ENCODE results near the gene DCC. TPM values are rescaled to one million over a fixed set of nuclear protein-coding genes. Genes with fewer than 3 reads are reported as not detected.

DCC gene
- total and polyA plus RNA-seq, 3 donors from 2014 or later = 7.9 to 42.1 (median 24.5) TPM

DNA sequence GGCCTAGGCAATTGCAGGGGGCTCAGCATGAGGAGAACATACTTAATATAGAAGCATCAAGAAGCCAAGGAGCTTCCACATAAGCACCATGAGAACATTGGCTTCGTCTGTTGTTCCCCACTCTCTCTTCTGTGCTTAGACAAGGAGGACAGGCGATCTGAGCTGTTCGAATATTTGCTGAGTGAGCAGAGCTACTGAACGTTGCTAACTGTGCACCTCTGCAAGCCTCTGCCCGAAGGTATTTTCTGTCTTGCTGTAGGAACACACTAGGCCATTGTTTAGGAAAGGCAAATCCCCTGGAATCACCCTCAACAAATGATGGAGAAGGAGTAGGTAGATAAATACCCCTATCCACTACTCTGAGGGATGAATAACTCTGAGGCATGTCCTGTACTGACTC, 813.8 kb downstream of the DCC start:
- no peak for TF ChIP-seq POLR2A (IDR thresholded peaks at IDR 0.05)
- TF ChIP-seq, protein P1, sequence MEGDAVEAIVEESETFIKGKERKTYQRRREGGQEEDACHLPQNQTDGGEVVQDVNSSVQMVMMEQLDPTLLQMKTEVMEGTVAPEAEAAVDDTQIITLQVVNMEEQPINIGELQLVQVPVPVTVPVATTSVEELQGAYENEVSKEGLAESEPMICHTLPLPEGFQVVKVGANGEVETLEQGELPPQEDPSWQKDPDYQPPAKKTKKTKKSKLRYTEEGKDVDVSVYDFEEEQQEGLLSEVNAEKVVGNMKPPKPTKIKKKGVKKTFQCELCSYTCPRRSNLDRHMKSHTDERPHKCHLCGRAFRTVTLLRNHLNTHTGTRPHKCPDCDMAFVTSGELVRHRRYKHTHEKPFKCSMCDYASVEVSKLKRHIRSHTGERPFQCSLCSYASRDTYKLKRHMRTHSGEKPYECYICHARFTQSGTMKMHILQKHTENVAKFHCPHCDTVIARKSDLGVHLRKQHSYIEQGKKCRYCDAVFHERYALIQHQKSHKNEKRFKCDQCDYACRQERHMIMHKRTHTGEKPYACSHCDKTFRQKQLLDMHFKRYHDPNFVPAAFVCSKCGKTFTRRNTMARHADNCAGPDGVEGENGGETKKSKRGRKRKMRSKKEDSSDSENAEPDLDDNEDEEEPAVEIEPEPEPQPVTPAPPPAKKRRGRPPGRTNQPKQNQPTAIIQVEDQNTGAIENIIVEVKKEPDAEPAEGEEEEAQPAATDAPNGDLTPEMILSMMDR (IDR thresholded peaks at IDR 0.05) = no peak
- H3K4me3 ChIP-seq = no peak overlapping the region
- H3K27ac ChIP-seq = no peak overlapping the region
- H3K9me3 ChIP-seq = no peaks in the 10 kb centered on the region
- intact Hi-C loops (cut with DNase I; ENCODE audit: low total_unique reads) = no loop called here
- H3K4me1 ChIP-seq = no peaks in the 10 kb centered on the region
- WGBS, 2 donors = 79 to 83% methylated on average over 5 of the region's 5 CpGs
- no peaks in the 10 kb centered on the region for H3K27me3 ChIP-seq
- H3K36me3 ChIP-seq (ENCODE audit: low read depth, missing control alignments) = no peaks in the 10 kb centered on the region
- DNase-seq = no peak

DNA sequence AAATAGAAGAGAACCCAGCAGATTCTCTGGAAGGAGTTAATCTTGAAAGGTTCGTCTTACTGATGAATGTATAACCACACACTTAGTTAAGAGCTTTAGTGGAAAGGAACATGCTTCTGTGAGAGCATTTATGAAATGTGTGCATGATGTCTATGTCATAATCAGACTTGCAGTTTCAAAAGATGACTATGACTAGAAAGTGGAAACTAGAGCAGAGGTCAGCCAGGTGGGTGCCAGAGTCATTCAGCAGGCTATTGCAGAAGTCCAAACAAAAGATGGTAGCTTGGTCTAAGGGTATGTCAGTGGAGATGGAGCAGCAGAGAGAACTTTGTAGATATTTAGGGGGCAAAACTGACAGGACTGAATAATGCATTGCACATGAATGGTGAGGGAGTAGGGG, 825.8 kb downstream of the DCC start:
- no peaks in the 10 kb centered on the region for H3K27me3 ChIP-seq
- no peak for DNase-seq
- no peak overlapping the region for H3K4me3 ChIP-seq
- H3K36me3 ChIP-seq (ENCODE audit: low read depth, missing control alignments) = no peaks in the 10 kb centered on the region
- WGBS, 2 donors = 87% methylated on average over 1 of the region's 1 CpG
- no peaks in the 10 kb centered on the region for H3K4me1 ChIP-seq
- no peak overlapping the region for H3K27ac ChIP-seq
- TF ChIP-seq POLR2A (IDR thresholded peaks at IDR 0.05) = no peak
- TF ChIP-seq, protein P1 (IDR thresholded peaks at IDR 0.05) = no peak
- no peaks in the 10 kb centered on the region for H3K9me3 ChIP-seq
- intact Hi-C loops (cut with DNase I; ENCODE audit: low total_unique reads) = no loop called here

DNA sequence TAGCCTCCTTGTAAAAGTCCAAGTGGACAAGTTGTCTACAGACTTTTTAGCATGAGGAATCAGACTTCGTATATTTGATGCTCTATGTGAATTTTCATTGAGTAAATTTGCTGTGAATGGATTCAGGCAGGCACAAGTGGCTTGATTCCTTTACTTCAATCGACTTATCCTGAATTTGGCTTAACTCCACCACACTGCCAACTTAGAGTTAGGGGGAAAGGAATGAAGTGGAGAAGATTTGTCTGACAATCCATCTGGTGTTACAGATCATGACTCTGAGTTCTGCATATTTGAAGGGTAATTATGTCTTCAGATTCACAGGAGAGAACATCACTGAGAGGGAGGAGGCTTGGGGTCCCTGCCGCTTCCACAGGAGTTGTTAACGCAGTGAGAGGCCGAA, 829.3 kb downstream of the DCC start:
- DNase-seq = no peak
- TF ChIP-seq POLR2A (IDR thresholded peaks at IDR 0.05) = no peak
- TF ChIP-seq, protein P1 (IDR thresholded peaks at IDR 0.05) = no peak
- H3K36me3 ChIP-seq (ENCODE audit: low read depth, missing control alignments) = no peaks in the 10 kb centered on the region
- no peaks in the 10 kb centered on the region for H3K4me1 ChIP-seq
- H3K27me3 ChIP-seq = no peaks in the 10 kb centered on the region
- intact Hi-C loops (cut with DNase I; ENCODE audit: low total_unique reads) = no loop called here
- 77 to 85% methylated on average over 5 of the region's 5 CpGs for WGBS, 2 donors
- no peak overlapping the region for H3K4me3 ChIP-seq
- H3K9me3 ChIP-seq = no peaks in the 10 kb centered on the region
- H3K27ac ChIP-seq = no peak overlapping the region

DNA sequence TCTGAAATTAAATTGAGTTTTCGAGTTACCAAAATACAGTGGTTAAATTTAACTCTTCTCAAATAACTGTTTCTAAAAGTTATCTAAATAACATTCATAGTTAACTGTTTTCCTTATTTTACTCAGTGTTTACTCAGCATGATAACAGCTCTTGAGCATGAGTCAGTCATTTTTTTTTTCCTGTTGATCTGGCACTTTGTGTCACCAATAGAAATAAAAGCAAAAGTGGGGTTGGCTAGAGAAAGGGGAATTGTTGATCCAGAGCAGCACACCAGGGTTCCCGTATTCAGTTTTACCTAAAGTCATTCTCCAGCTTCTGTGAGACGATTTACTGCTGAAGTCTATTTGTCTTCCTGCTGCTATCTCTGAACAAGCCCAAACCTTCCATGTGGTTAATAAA, 851.6 kb downstream of the DCC start:
- DNase-seq = no peak
- Histone ChIP-seq H3K4me3 (no peak overlapping the region), H3K4me1 (no peaks in the 10 kb centered on the region), H3K36me3 (ENCODE audit: low read depth, missing control alignments) (no peaks in the 10 kb centered on the region), H3K27me3 (no peaks in the 10 kb centered on the region), H3K27ac (no peak overlapping the region), H3K9me3 (no peaks in the 10 kb centered on the region)
- intact Hi-C loops (cut with DNase I; ENCODE audit: low total_unique reads) = no loop called here
- TF ChIP-seq, protein P1 (IDR thresholded peaks at IDR 0.05) = no peak
- TF ChIP-seq POLR2A (IDR thresholded peaks at IDR 0.05) = no peak
- 57 to 67% methylated on average over 3 of the region's 3 CpGs for WGBS, 2 donors

DNA sequence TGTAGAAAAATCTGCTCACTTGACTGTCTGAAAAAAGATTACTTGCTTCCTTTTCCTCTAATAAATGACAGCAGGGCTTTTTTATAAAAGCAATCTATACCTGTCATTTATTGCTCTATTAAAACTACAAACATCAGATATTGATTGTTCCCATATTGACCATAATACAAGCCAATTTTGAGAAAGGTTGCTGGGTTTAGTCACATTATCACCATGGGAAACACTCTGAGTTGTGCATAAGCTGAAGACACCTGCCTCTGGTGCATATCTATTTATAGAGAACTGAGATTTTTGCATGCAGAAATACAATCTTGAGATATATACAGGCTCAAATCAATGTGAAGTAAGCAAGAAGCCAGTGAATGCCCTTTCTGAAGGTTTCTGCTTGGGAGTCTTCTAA, 853.9 kb downstream of the DCC start:
- H3K27ac ChIP-seq = no peak overlapping the region
- TF ChIP-seq, protein P1 (IDR thresholded peaks at IDR 0.05) = no peak
- no peak for TF ChIP-seq POLR2A (IDR thresholded peaks at IDR 0.05)
- H3K9me3 ChIP-seq = no peaks in the 10 kb centered on the region
- H3K36me3 ChIP-seq (ENCODE audit: low read depth, missing control alignments) = no peaks in the 10 kb centered on the region
- H3K4me1 ChIP-seq = no peaks in the 10 kb centered on the region
- no peak overlapping the region for H3K4me3 ChIP-seq
- no peaks in the 10 kb centered on the region for H3K27me3 ChIP-seq
- intact Hi-C loops (cut with DNase I; ENCODE audit: low total_unique reads) = no loop called here
- no peak for DNase-seq

Data from testis (tissue), 3 donors.